Epithelial cell of proximal tubule (primary cell): ENCODE results near the gene PTPRD. TPM values are rescaled to one million over a fixed set of nuclear protein-coding genes. Genes with fewer than 3 reads are reported as not detected.

Experiments used
- DNase-seq: peaks from one replicate; pipeline ENCODE4 v3.0.0-alpha.2; 2011; ENCODE audit warnings: low read depth
- H3K4me3 ChIP-seq: 2 replicates; pipeline ENCODE4 v1.5.1; 2011; ENCODE audit warnings: low read depth, mild to moderate bottlenecking, low read length
- CTCF ChIP-seq: conservative IDR thresholded peaks from 2 replicates; pipeline ENCODE4 v1.5.1; 2012; ENCODE audit warnings: low read depth, mild to moderate bottlenecking, low read length
- total RNA-seq: library from RNA; depleted of rRNA; stranded (reverse); fragments of >200 nt; gene quantifications from 2 replicates; pipeline ENCODE4 v1.2.3, GENCODE V29; 2015

The PTPRD gene
- total RNA-seq, 1 donor from 2014 or later = 3.2 TPM

GRCh38 chr9:8694983-8695588, 1917.7 kb downstream of the PTPRD start:
- no peak overlapping the region for H3K4me3 ChIP-seq
- DNase-seq = no peak
- no peak for TF ChIP-seq CTCF

GRCh38 chr9:8693464-8693863, 1919.3 kb downstream of the PTPRD start:
- no peak for TF ChIP-seq CTCF
- no peak for DNase-seq
- H3K4me3 ChIP-seq = no peak overlapping the region

- TF ChIP-seq CTCF = no peak
- DNase-seq = no peak
Measured at GRCh38 chr9:8686516-8686915, 1926.3 kb downstream of the PTPRD start.

GRCh38 chr9:8685825-8686224, 1927.0 kb downstream of the PTPRD start:
- no peak for TF ChIP-seq CTCF
- DNase-seq = no peak
- no peak overlapping the region for H3K4me3 ChIP-seq

More at GRCh38 chr9:8686516-8686915, 1926.3 kb downstream of the PTPRD start:
- H3K4me3 ChIP-seq = no peak overlapping the region

GRCh38 chr9:8684978-8685708, 1927.7 kb downstream of the PTPRD start:
- TF ChIP-seq CTCF = no peak
- no peak overlapping the region for H3K4me3 ChIP-seq
- DNase-seq = no peak

- H3K4me3 ChIP-seq = no peak overlapping the region
- no peak for TF ChIP-seq CTCF
- no peak for DNase-seq
Measured at GRCh38 chr9:8683496-8683895, 1929.3 kb downstream of the PTPRD start.

GRCh38 chr9:8680658-8681057, 1932.1 kb downstream of the PTPRD start:
- DNase-seq = no peak
- no peak for TF ChIP-seq CTCF
- H3K4me3 ChIP-seq = no peak overlapping the region
